Large intestine (tissue), 12 donors: ENCODE measurements around the gene SLC25A39. TPM values are rescaled to one million over a fixed set of nuclear protein-coding genes. Genes with fewer than 3 reads are reported as not detected.
"Not testable (repeated sequence)": the region's sequence is repeated elsewhere in the genome, so short reads cannot be mapped to it uniquely, and the experiment has no call there.

Experiments used
- DNase-seq, 2 donors: peaks; one replicate each; pipeline versions ENCODE4 v3.0.0 to v3.0.0-alpha.2; 2013
- H3K27ac ChIP-seq: one replicate; pipeline ENCODE4 v1.5.1; 2013; ENCODE audit warnings: low read length
- H3K27me3 ChIP-seq: 2 replicates; pipeline ENCODE4 v1.6.1; 2013; ENCODE audit warnings: low read length; ENCODE audit not compliant: control insufficient read depth, insufficient read depth
- H3K36me3 ChIP-seq: 2 replicates; pipeline ENCODE4 v1.6.1; 2013; ENCODE audit warnings: low read length; ENCODE audit not compliant: control insufficient read depth, insufficient read depth
- H3K4me1 ChIP-seq: one replicate; pipeline ENCODE4 v1.6.1; 2013; ENCODE audit warnings: low read length; ENCODE audit not compliant: control insufficient read depth, insufficient read depth
- H3K4me3 ChIP-seq: one replicate; pipeline ENCODE4 v1.5.1; 2013; ENCODE audit warnings: low read length
- H3K9me3 ChIP-seq: one replicate; pipeline ENCODE4 v1.6.1; 2013; ENCODE audit warnings: mild to moderate bottlenecking, low read depth, low read length, moderate library complexity; ENCODE audit not compliant: control insufficient read depth
- WGBS: methylation state at CpG from one replicate; pipeline ENCODE4 v1.1.5; 2013; ENCODE audit warnings: low lambda C conversion rate; ENCODE audit not compliant: insufficient coverage; 5-methylcytosine and 5-hydroxymethylcytosine counted together
- long read RNA-seq, 11 donors: transcript quantifications; one replicate each; lab custom pipeline, GENCODE V29; 2026
- polyA plus RNA-seq: library from polyadenylated mRNA; unstranded; fragments of 120-200 nt; gene quantifications from one replicate; pipeline ENCODE4 v1.2.1, GENCODE V29; 2013

The SLC25A39 gene, protein sequence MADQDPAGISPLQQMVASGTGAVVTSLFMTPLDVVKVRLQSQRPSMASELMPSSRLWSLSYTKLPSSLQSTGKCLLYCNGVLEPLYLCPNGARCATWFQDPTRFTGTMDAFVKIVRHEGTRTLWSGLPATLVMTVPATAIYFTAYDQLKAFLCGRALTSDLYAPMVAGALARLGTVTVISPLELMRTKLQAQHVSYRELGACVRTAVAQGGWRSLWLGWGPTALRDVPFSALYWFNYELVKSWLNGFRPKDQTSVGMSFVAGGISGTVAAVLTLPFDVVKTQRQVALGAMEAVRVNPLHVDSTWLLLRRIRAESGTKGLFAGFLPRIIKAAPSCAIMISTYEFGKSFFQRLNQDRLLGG
- 111 TPM for polyA plus RNA-seq
- long read RNA-seq, donor 1, transcript SLC25A39-201 (12 exons, 1,607 nt) = major isoform, 12 of 15 reads
- long read RNA-seq, donor 1, partial matches to known transcripts = 0 of 15 reads
- long read RNA-seq, donor 1, other reads (novel, unspliced or antisense) = 0 of 15 reads
- long read RNA-seq, donor 2, transcript SLC25A39-201 (12 exons, 1,607 nt) = major isoform, 36 of 46 reads
- long read RNA-seq, donor 2, partial matches to known transcripts = 5 of 46 reads
- long read RNA-seq, donor 2, other reads (novel, unspliced or antisense) = 0 of 46 reads
- long read RNA-seq, donor 3 = 0 reads
- long read RNA-seq, donor 4, partial matches to known transcripts = 0 of 3 reads
- long read RNA-seq, donor 4, other reads (novel, unspliced or antisense) = 0 of 3 reads
- long read RNA-seq, donor 5, transcript SLC25A39-201 (12 exons, 1,607 nt) = major isoform, 11 of 15 reads
- long read RNA-seq, donor 5, partial matches to known transcripts = 0 of 15 reads
- long read RNA-seq, donor 5, other reads (novel, unspliced or antisense) = 0 of 15 reads
- long read RNA-seq, donor 6, transcript SLC25A39-202 (12 exons, 1,565 nt) = minor isoform, 7 of 56 reads
- long read RNA-seq, donor 6, transcript SLC25A39-201 (12 exons, 1,607 nt) = major isoform, 38 of 56 reads
- long read RNA-seq, donor 6, partial matches to known transcripts = 7 of 56 reads
- long read RNA-seq, donor 6, other reads (novel, unspliced or antisense) = 0 of 56 reads
- long read RNA-seq, donor 7, transcript SLC25A39-201 (12 exons, 1,607 nt) = major isoform, 8 of 10 reads
- long read RNA-seq, donor 7, partial matches to known transcripts = 0 of 10 reads
- long read RNA-seq, donor 7, other reads (novel, unspliced or antisense) = 0 of 10 reads
- long read RNA-seq, donor 8, transcript SLC25A39-201 (12 exons, 1,607 nt) = major isoform, 33 of 51 reads
- long read RNA-seq, donor 8, transcript SLC25A39-202 (12 exons, 1,565 nt) = minor isoform, 6 of 51 reads
- long read RNA-seq, donor 8, partial matches to known transcripts = 6 of 51 reads
- long read RNA-seq, donor 8, other reads (novel, unspliced or antisense) = 0 of 51 reads
- long read RNA-seq, donor 9, transcript SLC25A39-201 (12 exons, 1,607 nt) = major isoform, 18 of 21 reads
- long read RNA-seq, donor 9, partial matches to known transcripts = 0 of 21 reads
- long read RNA-seq, donor 9, other reads (novel, unspliced or antisense) = 0 of 21 reads
- long read RNA-seq, donor 10, transcript SLC25A39-201 (12 exons, 1,607 nt) = major isoform, 35 of 44 reads
- long read RNA-seq, donor 10, transcript SLC25A39-202 (12 exons, 1,565 nt) = minor isoform, 7 of 44 reads
- long read RNA-seq, donor 10, partial matches to known transcripts = 0 of 44 reads
- long read RNA-seq, donor 10, other reads (novel, unspliced or antisense) = 0 of 44 reads
- long read RNA-seq, donor 11, transcript SLC25A39-201 (12 exons, 1,607 nt) = major isoform, 17 of 23 reads
- long read RNA-seq, donor 11, partial matches to known transcripts = 0 of 23 reads
- long read RNA-seq, donor 11, other reads (novel, unspliced or antisense) = 0 of 23 reads

DNA sequence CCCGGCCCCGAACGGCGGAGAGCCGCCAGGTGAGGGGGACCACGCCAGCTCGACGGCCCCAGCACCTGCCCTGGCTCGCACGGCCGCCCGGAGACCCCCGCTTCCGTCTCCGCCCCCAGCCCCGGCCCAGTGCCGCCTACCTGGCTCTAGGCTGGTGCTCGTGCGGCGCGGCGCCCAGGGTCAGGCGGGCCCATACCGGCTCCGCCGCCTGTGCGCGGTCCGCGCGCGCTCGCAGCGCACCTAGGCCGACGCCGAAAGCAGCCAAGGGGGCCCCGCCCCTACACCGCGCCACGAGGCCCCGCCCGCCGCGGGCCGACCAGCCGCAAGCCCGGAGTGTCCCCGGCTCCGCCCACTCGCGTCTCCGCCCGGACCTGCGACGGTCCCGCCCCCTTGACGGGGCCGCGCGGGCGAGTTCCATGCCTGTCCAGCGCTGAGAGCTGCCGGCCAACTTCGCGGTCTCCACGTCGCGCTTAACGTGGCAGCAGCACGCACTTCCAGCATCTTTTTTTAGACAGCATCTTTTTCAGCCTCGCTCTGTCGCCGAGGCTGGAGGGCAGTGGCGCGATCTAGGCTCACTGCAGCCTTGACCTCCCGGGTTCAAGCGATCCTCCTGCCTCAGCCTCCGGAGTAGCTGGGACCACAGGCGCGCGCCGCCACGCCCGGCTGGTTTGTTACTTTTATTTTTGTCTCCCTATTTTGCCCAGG lies at the start of gene SLC25A39:
TSS of gene SLC25A39 (minus strand) at position 253 of the 705 bp plus-strand sequence. CDS start 1,261 bp downstream, outside the sequence.
- Histone ChIP-seq H3K27ac (peak within 1 kb of the TSS; percentile 89), H3K9me3 (peaks cover 3% of the 10 kb centered on the region), H3K4me1 (peaks cover 18% of the 10 kb centered on the region), H3K4me3 (peak within 1 kb of the TSS; percentile 90), H3K36me3 (peaks cover 27% of the 10 kb centered on the region), H3K27me3 (no peaks in the 10 kb centered on the region)
- peak; percentile 94 to 97 for DNase-seq
- no CpG with 5 or more reads among the region's 85 CpGs for WGBS

DNA sequence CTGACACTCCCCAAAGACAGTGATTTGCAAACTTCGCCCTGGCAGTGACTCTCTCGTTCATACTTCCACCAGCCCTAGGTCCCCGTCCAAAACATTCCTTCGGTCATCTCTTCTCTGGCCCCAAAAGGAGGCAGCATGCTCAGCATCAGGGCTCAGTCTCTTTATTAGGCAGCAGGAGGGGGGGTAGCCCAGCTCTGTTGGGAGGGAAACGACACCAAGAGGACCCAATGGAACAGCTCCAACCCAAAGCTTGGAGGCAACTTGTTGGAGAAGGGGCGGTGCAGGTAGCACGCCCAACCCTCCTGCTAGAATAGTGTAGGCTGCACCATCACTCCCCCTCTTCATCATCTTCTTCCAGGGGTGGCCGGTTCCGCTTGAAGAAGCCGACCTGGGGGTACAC lies 47.4 kb upstream of the SLC25A39 start:
- DNase-seq = no peak
- Histone ChIP-seq H3K4me3 (no peak overlapping the region), H3K9me3 (no peaks in the 10 kb centered on the region), H3K4me1 (peaks cover 8% of the 10 kb centered on the region), H3K27me3 (peaks cover 11% of the 10 kb centered on the region), H3K27ac (no peak overlapping the region), H3K36me3 (no peaks in the 10 kb centered on the region)
- no CpG with 5 or more reads among the region's 10 CpGs for WGBS

DNA sequence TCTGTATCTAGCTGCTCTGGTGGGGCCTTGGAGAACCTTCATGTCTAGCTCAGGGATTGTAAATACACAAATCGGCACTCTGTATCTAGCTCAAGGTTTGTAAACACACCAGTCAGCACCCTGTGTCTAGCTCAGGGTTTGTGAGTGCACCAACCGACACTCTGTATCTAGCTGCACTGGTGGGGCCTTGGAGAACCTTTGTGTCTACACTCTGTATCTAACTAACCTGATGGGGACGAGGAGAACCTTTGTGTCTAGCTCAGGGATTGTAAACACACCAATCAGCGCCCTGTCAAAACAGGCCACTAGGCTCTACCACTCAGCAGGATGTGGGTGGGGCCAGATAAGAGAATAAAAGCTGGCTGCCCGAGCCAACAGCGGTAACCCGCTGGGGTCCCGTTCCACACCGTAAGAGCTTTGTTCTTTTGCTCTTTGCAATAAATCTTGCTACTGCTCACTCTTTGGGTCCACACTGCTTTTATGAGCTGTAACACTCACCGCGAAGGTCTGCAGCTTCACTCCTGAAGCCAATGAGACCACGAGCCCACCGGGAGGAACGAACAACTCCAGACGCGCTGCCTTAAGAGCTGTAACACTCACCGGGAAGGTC lies 44.9 kb upstream of the SLC25A39 start:
- H3K4me3 ChIP-seq, H3K4me1 ChIP-seq, H3K27ac ChIP-seq, DNase-seq, H3K9me3 ChIP-seq, H3K36me3 ChIP-seq: not testable (repeated sequence)
- WGBS = no CpG with 5 or more reads among the region's 17 CpGs
- H3K27me3 ChIP-seq = peaks cover 22% of the 10 kb centered on the region

DNA sequence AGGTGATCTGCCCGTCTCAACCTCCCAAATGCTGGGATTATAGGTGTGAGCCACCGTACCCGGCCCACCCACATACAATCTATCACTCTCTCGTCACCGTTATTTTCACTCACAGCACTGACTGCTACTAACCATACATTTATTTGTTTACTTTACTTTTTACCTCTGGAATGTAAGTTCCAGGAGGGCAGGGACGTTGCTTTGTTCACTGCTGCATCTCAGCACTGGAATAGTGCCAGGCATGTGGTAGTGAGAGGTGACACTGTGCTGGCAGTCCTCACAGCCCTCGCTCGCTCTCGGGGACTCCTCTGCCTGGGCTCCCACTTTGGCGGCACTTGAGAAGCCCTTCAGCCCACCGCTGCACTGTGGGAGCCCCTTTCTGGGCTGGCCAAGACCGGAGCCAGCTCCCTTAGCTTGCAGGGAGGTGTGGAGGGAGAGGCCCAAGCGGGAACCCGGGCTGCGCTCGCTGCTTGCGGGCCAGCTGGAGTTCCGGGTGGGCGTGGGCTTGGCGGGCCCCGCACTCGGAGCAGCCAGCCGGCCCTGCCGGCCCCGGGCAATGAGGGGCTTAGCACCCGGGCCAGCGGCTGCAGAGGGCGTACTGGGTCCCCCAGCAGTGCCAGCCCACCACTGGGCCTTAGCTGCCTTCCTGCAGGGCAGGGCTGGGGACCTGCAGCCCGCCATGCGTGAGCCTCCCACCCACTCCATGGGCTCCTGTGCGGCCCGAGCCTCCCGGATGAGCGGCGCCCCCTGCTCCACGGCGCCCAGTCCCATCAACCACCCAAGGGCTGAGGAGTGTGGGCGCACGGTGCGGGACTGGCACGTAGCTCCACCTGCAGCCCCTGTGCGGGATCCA lies 44.0 kb upstream of the SLC25A39 start:
- H3K27me3 ChIP-seq = peaks cover 25% of the 10 kb centered on the region
- DNase-seq, H3K9me3 ChIP-seq, H3K4me3 ChIP-seq, H3K27ac ChIP-seq, H3K36me3 ChIP-seq, H3K4me1 ChIP-seq: not testable (repeated sequence)
- WGBS = no CpG with 5 or more reads among the region's 42 CpGs

DNA sequence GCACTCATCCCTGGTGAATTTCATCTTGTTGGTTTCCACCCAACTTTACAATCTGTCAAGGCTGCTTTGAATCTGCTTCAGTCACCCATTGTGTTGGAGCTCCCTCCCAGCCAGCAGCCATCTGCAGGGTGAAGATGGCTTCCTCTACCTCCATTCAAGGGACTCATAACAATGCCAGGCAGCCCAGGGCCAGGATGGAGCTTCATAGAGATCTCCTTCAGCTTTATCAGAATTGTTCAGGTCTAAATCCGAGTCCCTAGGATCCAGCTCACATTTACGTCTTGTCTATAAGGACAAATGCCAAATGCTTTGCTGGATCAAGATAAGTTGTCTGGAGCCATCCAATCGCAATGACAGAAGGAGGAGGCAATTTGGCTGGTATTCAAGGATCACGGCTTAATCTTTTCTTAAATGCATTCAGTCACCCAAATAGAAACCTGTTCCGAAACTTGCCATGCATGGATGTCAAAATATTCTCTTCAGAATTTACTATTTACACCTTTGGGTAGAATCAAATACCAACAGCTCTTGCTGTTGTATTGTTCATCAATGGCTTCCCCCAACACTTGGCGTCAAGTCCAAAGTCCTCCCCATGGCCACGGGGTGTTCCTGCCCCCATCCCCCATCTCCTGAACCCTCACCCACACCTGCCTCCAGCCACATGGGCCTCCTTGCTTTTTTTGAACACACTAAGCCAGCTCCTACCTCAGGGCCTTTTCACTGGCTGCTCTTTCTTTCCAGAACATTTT lies 42.8 kb upstream of the SLC25A39 start:
- Histone ChIP-seq H3K36me3 (no peaks in the 10 kb centered on the region), H3K4me1 (no peaks in the 10 kb centered on the region), H3K27ac (no peak overlapping the region), H3K4me3 (no peak overlapping the region), H3K9me3 (no peaks in the 10 kb centered on the region), H3K27me3 (peaks cover 34% of the 10 kb centered on the region)
- no CpG with 5 or more reads among the region's 7 CpGs for WGBS
- DNase-seq = peak in 1 of 2 donors; percentile 1

DNA sequence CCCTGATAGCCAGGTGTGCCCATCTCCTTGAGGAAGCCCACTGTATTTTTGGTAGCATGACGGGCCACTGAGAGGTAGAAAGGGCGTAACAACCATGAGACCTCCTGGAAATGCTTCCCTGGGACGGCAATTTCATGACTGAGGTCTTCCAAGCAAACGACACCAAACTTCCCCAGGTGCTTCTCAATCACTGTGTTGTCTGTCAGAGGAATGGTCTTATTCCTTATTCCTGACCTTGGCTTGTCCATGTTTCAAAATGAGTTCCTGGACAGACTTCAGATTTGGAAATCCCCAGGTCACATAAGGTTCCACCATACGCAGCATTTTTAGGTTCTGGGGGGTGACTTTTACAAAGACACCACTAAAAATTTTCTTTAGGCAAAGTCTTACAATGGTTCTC lies 40.4 kb upstream of the SLC25A39 start:
- not testable (repeated sequence) for H3K4me1 ChIP-seq, H3K36me3 ChIP-seq, H3K9me3 ChIP-seq, H3K27ac ChIP-seq, DNase-seq, H3K4me3 ChIP-seq
- no CpG with 5 or more reads among the region's 5 CpGs for WGBS
- H3K27me3 ChIP-seq = peaks cover 35% of the 10 kb centered on the region

DNA sequence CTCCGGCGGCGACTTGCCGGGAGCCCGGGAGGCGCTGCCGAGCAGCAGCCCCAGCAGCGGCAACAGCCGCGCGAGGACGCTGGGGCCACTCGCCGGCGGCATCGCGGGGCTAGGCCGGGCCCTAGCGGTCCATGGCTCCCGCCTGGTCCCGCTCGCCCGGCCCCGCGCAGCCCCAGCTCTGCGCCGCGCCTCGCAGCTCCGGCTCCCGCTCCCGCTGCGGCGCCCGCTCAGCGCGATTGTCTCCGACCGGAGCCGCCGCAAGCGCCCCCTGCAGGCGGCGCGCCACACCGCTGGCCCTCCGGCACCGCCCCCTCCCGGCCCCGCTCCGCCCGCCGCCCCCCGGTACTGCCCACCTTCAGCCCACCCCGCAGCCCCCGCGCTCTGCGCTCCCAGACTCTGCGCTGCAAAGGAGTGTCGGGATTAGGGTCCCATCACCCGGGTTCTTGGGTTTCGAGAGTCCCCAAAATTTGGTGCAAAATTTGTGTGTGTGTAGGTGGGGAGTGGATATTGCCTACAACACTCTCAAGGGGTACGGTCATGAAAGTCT lies 39.1 kb upstream of the SLC25A39 start, which contains the start of gene FAM171A2:
TSS of gene FAM171A2 (minus strand) at position 241 of the 547 bp plus-strand sequence. CDS start at position 102, 139 bp downstream.
- peaks cover 35% of the 10 kb centered on the region for H3K27me3 ChIP-seq
- peak within 1 kb of the TSS; percentile 54 for H3K4me3 ChIP-seq
- H3K27ac ChIP-seq = peak within 1 kb of the TSS; percentile 23
- no peaks in the 10 kb centered on the region for H3K9me3 ChIP-seq
- DNase-seq = peak in 1 of 2 donors; percentile 58
- no CpG with 5 or more reads among the region's 63 CpGs for WGBS
- H3K36me3 ChIP-seq = no peaks in the 10 kb centered on the region
- peaks cover 10% of the 10 kb centered on the region for H3K4me1 ChIP-seq
